ENCODE measurements around the gene PCNX1. TPM values are rescaled to one million over a fixed set of nuclear protein-coding genes. Genes with fewer than 3 reads are reported as not detected.

Gene PCNX1
- 48.7 TPM for total RNA-seq (2013)
- polyA plus RNA-seq (10 to 100 TPM in 1 of 3 donors, 1 to 10 TPM in 2; 7.3 to 26.7 (median 8.1) TPM), polyA minus RNA-seq (36.4 and 52.1 TPM in 2 replicates), total RNA-seq (146 to 322 (median 243) reads per million in 11 experiments)

- Histone ChIP-seq H3K27me3 (ENCODE audit: control insufficient read depth in 2 of 2, insufficient read depth in 2 of 2, low read length in 2 of 2) (no peaks in the 10 kb centered on the region), H3K36me3 (replicated peaks in 1 of 2; ENCODE audit: control insufficient read depth in 1 of 2, insufficient read depth in 2 of 2, low read length in 2 of 2) (no peaks in the 10 kb centered on the region), H3K4me3 (replicated peaks in 1 of 3; ENCODE audit: low read depth in 2 of 3, low read length in 3 of 3) (peak within 1 kb of the TSS; percentile 80 to 87 (median 84)), H3K4me1 (ENCODE audit: control insufficient read depth in 1 of 2, insufficient read depth in 2 of 2, low read length in 2 of 2) (peaks cover 39 to 46% of the 10 kb centered on the region in 2 donors), H2AFZ (ENCODE audit: insufficient read depth, low read depth, low read length, poor library complexity, severe bottlenecking) (peak within 1 kb of the TSS; percentile 89), H3K79me2 (ENCODE audit: insufficient read depth, low read length) (peaks cover 57% of the 10 kb centered on the region), H3K9me3 (replicated peaks in 1 of 2; ENCODE audit: control insufficient read depth in 1 of 2, insufficient read depth in 1 of 2, low read length in 2 of 2) (no peaks in the 10 kb centered on the region), H3K4me2 (replicated peaks; ENCODE audit: extremely low read depth, low read length, poor library complexity, severe bottlenecking) (peak within 1 kb of the TSS; percentile 75), H3K27ac (ENCODE audit: low read depth in 1 of 2, low read length in 2 of 2) (peak within 1 kb of the TSS; percentile 83 to 90), H4K20me1 (ENCODE audit: insufficient read depth, low read length) (peaks cover 32% of the 10 kb centered on the region), H3K9ac (ENCODE audit: insufficient read depth, low read length, poor library complexity, severe bottlenecking) (peak within 1 kb of the TSS; percentile 89)
- TF ChIP-seq CTCF (IDR thresholded peaks at IDR 0.05): peak; percentile 85
- H3K9me3 Mint-ChIP-seq: peaks cover 0 to 2% (median 0%) of the 10 kb centered on the region in 7 donors
- peak; percentile 76 to 82 (median 80) for DNase-seq
- intact Hi-C loops (cut with micrococcal nuclease): loop anchor here (5.0 to 10.0 kb wide), 4 partner anchors 35 to 85 kb away; no protein-coding TSS in a partner anchor
- peaks cover 0 to 2% (median 0%) of the 10 kb centered on the region in 3 donors for H3K27me3 Mint-ChIP-seq (ENCODE audit: low read depth in 3 of 3)
- WGBS (ENCODE audit: insufficient coverage): under 1% methylated on average over 95 of the region's 101 CpGs
- H3K27ac Mint-ChIP-seq: peak within 1 kb of the TSS; percentile 82 to 94 (median 91)
- peaks cover 2 to 6% of the 10 kb centered on the region in 2 donors for H3K36me3 Mint-ChIP-seq
- H3K4me3 Mint-ChIP-seq: peak within 1 kb of the TSS; percentile 88 to 96
- H3K4me1 Mint-ChIP-seq: peaks cover 47% of the 10 kb centered on the region
Measured at GRCh38 chr14:70907176-70907995, at the start of gene PCNX1. PCNX1 (plus strand) TSS chr14:70907459; CDS start chr14:70907851, 392 bp downstream.

GRCh38 chr14:70857496-70857890 is 49.8 kb upstream of the PCNX1 start:
- Mint-ChIP-seq H3K27me3 (ENCODE audit: low read depth in 3 of 3) (no peaks in the 10 kb centered on the region), H3K27ac (no peak overlapping the region), H3K9me3 (peaks cover 0 to 3% (median 0%) of the 10 kb centered on the region in 7 donors), H3K36me3 (no peaks in the 10 kb centered on the region), H3K4me1 (peaks cover 5% of the 10 kb centered on the region), H3K4me3 (no peak overlapping the region)
- TF ChIP-seq CTCF (IDR thresholded peaks at IDR 0.05): no peak
- Histone ChIP-seq H4K20me1 (ENCODE audit: insufficient read depth, low read length) (no peaks in the 10 kb centered on the region), H3K27me3 (ENCODE audit: control insufficient read depth in 2 of 2, insufficient read depth in 2 of 2, low read length in 2 of 2) (no peaks in the 10 kb centered on the region), H3K4me1 (ENCODE audit: control insufficient read depth in 1 of 2, insufficient read depth in 2 of 2, low read length in 2 of 2) (no peaks in the 10 kb centered on the region), H3K4me3 (replicated peaks in 1 of 3; ENCODE audit: low read depth in 2 of 3, low read length in 3 of 3) (no peak overlapping the region), H2AFZ (ENCODE audit: insufficient read depth, low read depth, low read length, poor library complexity, severe bottlenecking) (no peak overlapping the region), H3K36me3 (replicated peaks in 1 of 2; ENCODE audit: control insufficient read depth in 1 of 2, insufficient read depth in 2 of 2, low read length in 2 of 2) (no peaks in the 10 kb centered on the region), H3K9me3 (replicated peaks in 1 of 2; ENCODE audit: control insufficient read depth in 1 of 2, insufficient read depth in 1 of 2, low read length in 2 of 2) (no peaks in the 10 kb centered on the region), H3K79me2 (ENCODE audit: insufficient read depth, low read length) (no peaks in the 10 kb centered on the region), H3K4me2 (replicated peaks; ENCODE audit: extremely low read depth, low read length, poor library complexity, severe bottlenecking) (no peak overlapping the region), H3K9ac (ENCODE audit: insufficient read depth, low read length, poor library complexity, severe bottlenecking) (no peak overlapping the region), H3K27ac (ENCODE audit: low read depth in 1 of 2, low read length in 2 of 2) (no peak overlapping the region)
- no peak for DNase-seq
- WGBS (ENCODE audit: insufficient coverage): 86% methylated on average over 1 of the region's 2 CpGs
- intact Hi-C loops (cut with micrococcal nuclease): no loop called here

Data from CD14-positive monocyte (primary cell).